A549 (cell line): ENCODE measurements around the gene SNX30. TPM values are rescaled to one million over a fixed set of nuclear protein-coding genes. Genes with fewer than 3 reads are reported as not detected.

Experiments
- ATAC-seq, 2 experiments: fragments of 200-7000 bp in 1 of 2; fragments of >200 bp in 1 of 2; cut with Nextera tagmentation in 1 of 2; cut with Tn5 transposase in 1 of 2; 3 replicates each; pipeline versions ENCODE4 v1.8.0 to v1.9.1; 2018 to 2020; ENCODE audit warnings: mild to moderate bottlenecking in 1 of 2, moderate library complexity in 1 of 2
- CTCF ChIA-PET: fragments of 300-600 bp; sonication (Branson Sonifier 250); formaldehyde crosslinking; extraction: SDS; loops from one replicate; lab custom pipeline; 2021; ENCODE audit warnings: antibody characterized with exemption, inconsistent platforms; lab: Yijun Ruan, JAX
- POLR2A ChIA-PET: fragments of 350-600 bp; formaldehyde crosslinking; extraction: SDS; loops from one replicate; lab custom pipeline; 2021; ENCODE audit warnings: antibody characterized with exemption, inconsistent platforms; lab: Yijun Ruan, JAX
- DNase-seq, 2 experiments: peaks; one replicate each; pipeline versions ENCODE4 v3.0.0 to v3.0.0-alpha.2; 2011 to 2016; ENCODE audit warnings: low read depth in 1 of 2, low spot score in 1 of 2
- FAIRE-seq: peaks from 2 replicates; lab custom pipeline; 2011; peaks lifted over from hg19 to GRCh38; lab: Jason Lieb, UNC
- H3K27ac ChIP-seq, 2 experiments: fragments of >200 bp; sonication (Bioruptor Twin); formaldehyde crosslinking; 3 replicates each; pipeline ENCODE4 v1.5.1; 2016 to 2017
- H3K4me1 ChIP-seq: fragments of >200 bp; sonication (Bioruptor Twin); formaldehyde crosslinking; 3 replicates; pipeline ENCODE4 v1.6.1; 2016
- H3K4me2 ChIP-seq: fragments of >200 bp; sonication (Bioruptor Twin); formaldehyde crosslinking; 3 replicates; pipeline ENCODE4 v1.6.1; 2016
- H3K4me3 ChIP-seq: fragments of >200 bp; sonication (Bioruptor Twin); formaldehyde crosslinking; 3 replicates; pipeline ENCODE4 v1.5.1; 2016
- H3K9me3 ChIP-seq: fragments of >200 bp; sonication (Bioruptor Twin); formaldehyde crosslinking; 3 replicates; pipeline ENCODE4 v1.6.1; 2016
- BHLHE40 ChIP-seq: IDR thresholded peaks from 2 replicates; pipeline ENCODE4 v1.6.1; 2012; ENCODE audit warnings: low read depth, low read length, inconsistent platforms
- CBX8 ChIP-seq: fragments of 200-600 bp; sonication (generic); IDR thresholded peaks from 2 replicates; pipeline ENCODE4 v1.6.1; 2016
- EHF ChIP-seq: fragments of 250-450 bp; sonication (Bioruptor Pico); IDR thresholded peaks from 2 replicates; pipeline ENCODE4 v1.5.0; 2020; ENCODE audit warnings: mild to moderate bottlenecking
- EHMT2 ChIP-seq: fragments of 200-600 bp; sonication (generic); IDR thresholded peaks from 2 replicates; pipeline ENCODE4 v1.6.1; 2016; ENCODE audit warnings: antibody characterized with exemption, low read depth, mild to moderate bottlenecking, moderate library complexity
- EP300 ChIP-seq, 2 experiments: fragments of >200 bp; sonication (Bioruptor Twin); formaldehyde crosslinking; IDR thresholded peaks; 2 replicates in 1 of 2; 3 replicates in 1 of 2; pipeline ENCODE4 v1.6.1; 2016 to 2017
- ESRRA ChIP-seq: fragments of 150-350 bp; IDR thresholded peaks from 2 replicates; pipeline ENCODE4 v1.6.1; 2014; ENCODE audit warnings: mild to moderate bottlenecking, low read length, borderline replicate concordance
- FOSB ChIP-seq: fragments of 250-450 bp; sonication (Bioruptor Pico); IDR thresholded peaks from 2 replicates; pipeline ENCODE4 v1.5.0; 2020; ENCODE audit warnings: mild to moderate bottlenecking, moderate library complexity
- FOSL2 ChIP-seq, 2 experiments: fragments of 450-650 bp in 1 of 2; fragments of >200 bp in 1 of 2; sonication (Bioruptor Twin) in 1 of 2; formaldehyde crosslinking; IDR thresholded peaks; 2 replicates each; pipeline versions ENCODE4 v1.5.0 to v1.6.1; 2016 to 2020; ENCODE audit warnings: mild to moderate bottlenecking in 1 of 2, moderate library complexity in 1 of 2
- HDAC2 ChIP-seq: fragments of 200-600 bp; sonication (generic); IDR thresholded peaks from 2 replicates; pipeline ENCODE4 v1.6.1; 2016
- HEYL ChIP-seq: fragments of 250-450 bp; sonication (Bioruptor Pico); IDR thresholded peaks from 2 replicates; pipeline ENCODE4 v1.8.0; 2021; ENCODE audit warnings: mild to moderate bottlenecking, moderate library complexity
- HOXB13 ChIP-seq: fragments of 250-450 bp; sonication (Bioruptor Pico); IDR thresholded peaks from 2 replicates; pipeline ENCODE4 v1.5.0; 2020; ENCODE audit warnings: low read depth, mild to moderate bottlenecking, moderate library complexity
- JUNB ChIP-seq: fragments of >200 bp; sonication (Bioruptor Twin); formaldehyde crosslinking; IDR thresholded peaks from 2 replicates; pipeline ENCODE4 v1.6.1; 2016
- KDM5A ChIP-seq: fragments of 200-600 bp; sonication (generic); IDR thresholded peaks from 2 replicates; pipeline ENCODE4 v1.6.1; 2016; ENCODE audit warnings: antibody characterized with exemption, mild to moderate bottlenecking
- NPAS2 ChIP-seq: fragments of 250-450 bp; sonication (Bioruptor Pico); IDR thresholded peaks from 2 replicates; pipeline ENCODE4 v1.8.0; 2022; ENCODE audit warnings: mild to moderate bottlenecking, moderate library complexity, borderline replicate concordance
- PHF8 ChIP-seq: fragments of 200-600 bp; sonication (generic); IDR thresholded peaks from 2 replicates; pipeline ENCODE4 v1.6.1; 2016; ENCODE audit warnings: low read depth, mild to moderate bottlenecking, antibody characterized with exemption, moderate library complexity, borderline replicate concordance
- POLR2A ChIP-seq: IDR thresholded peaks from 2 replicates; pipeline ENCODE4 v1.6.1; 2012; ENCODE audit warnings: mild to moderate bottlenecking, low read length
- POLR2AphosphoS2 ChIP-seq: conservative IDR thresholded peaks from 2 replicates; pipeline ENCODE4 v1.6.1; 2012; ENCODE audit warnings: low read length, improper control_type of control experiment, inconsistent platforms
- RAD21 ChIP-seq, 2 experiments: fragments of >200 bp in 1 of 2; sonication (Bioruptor Twin) in 1 of 2; formaldehyde crosslinking in 1 of 2; IDR thresholded peaks in 1 of 2; conservative IDR thresholded peaks in 1 of 2; 2 replicates in 1 of 2; 3 replicates in 1 of 2; pipeline ENCODE4 v1.6.1; 2012 to 2018; ENCODE audit warnings: inconsistent platforms in 1 of 2
- SREBF2 ChIP-seq: fragments of 450-650 bp; IDR thresholded peaks from 2 replicates; pipeline ENCODE4 v1.6.1; 2014; ENCODE audit warnings: mild to moderate bottlenecking, moderate library complexity
- TFCP2L1 ChIP-seq: fragments of 250-450 bp; sonication (Bioruptor Pico); IDR thresholded peaks from 2 replicates; pipeline ENCODE4 v1.5.0; 2021; ENCODE audit warnings: mild to moderate bottlenecking
- WGBS: methylation state at CpG from one replicate; pipeline ENCODE4 v1.1.6; 2017; ENCODE audit errors: missing lambda C conversion rate; 5-methylcytosine and 5-hydroxymethylcytosine counted together
- polyA plus RNA-seq, 4 experiments: library from polyadenylated mRNA; depleted of rRNA in 3 of 4; stranded (reverse); fragments of >200 nt; fragmentation: RNase III in 1 of 4; extraction: RNeasy Plus Mini Kit Qiagen cat#74134 plus additional on column Dnase treatment in 1 of 4; gene quantifications; 2 replicates in 3 of 4; 3 replicates in 1 of 4; pipeline ENCODE4 v1.2.3, GENCODE V29; 2011 to 2017
- TF ChIP-seq, protein P1 (sequence below): fragments of >200 bp; sonication (Bioruptor Twin); formaldehyde crosslinking; IDR thresholded peaks from 3 replicates; pipeline ENCODE4 v1.6.1; 2016
- TF ChIP-seq, protein P2 (sequence below): IDR thresholded peaks from 2 replicates; pipeline ENCODE4 v1.6.1; 2012; ENCODE audit warnings: low read depth, borderline replicate concordance
- TF ChIP-seq, protein P3 (sequence below): fragments of 450-650 bp; IDR thresholded peaks from 2 replicates; pipeline ENCODE4 v1.6.1; 2014; ENCODE audit warnings: antibody characterized with exemption
- TF ChIP-seq, protein P4 (sequence below): fragments of 150-350 bp; IDR thresholded peaks from 2 replicates; pipeline ENCODE4 v1.6.1; 2014; ENCODE audit warnings: low read depth, mild to moderate bottlenecking, low read length

The SNX30 gene
- polyA plus RNA-seq, 2 of the 4 experiments (the other 2 are of a cell fraction) = 3.1 to 3.6 TPM

- Histone ChIP-seq H3K4me1 (no peaks in the 10 kb centered on the region), H3K4me2 (no peak overlapping the region), H3K27ac (no peak overlapping the region), H3K9me3 (no peaks in the 10 kb centered on the region), H3K4me3 (no peak overlapping the region)
- CTCF ChIA-PET = interaction anchor here (0.8 to 1.7 kb wide), 6 partner anchors 13 to 333 kb away, joined by 3 to 10 read pairs (median 4); partner anchors contain the start of gene INIP
- POLR2A ChIA-PET = no interaction called here
- DNase-seq (no peak), FAIRE-seq (no peak), ATAC-seq (no peak)
- TF ChIP-seq EP300 (IDR thresholded peaks at IDR 0.05) = no peak
- no peak for TF ChIP-seq BHLHE40
- TF ChIP-seq FOSL2 (IDR thresholded peaks at IDR 0.05) = no peak
- TF ChIP-seq FOSL2 (CRISPR knock-in tag; IDR thresholded peaks at IDR 0.05) = no peak
- TF ChIP-seq SREBF2 = no peak
- TF ChIP-seq PHF8 = no peak
- TF ChIP-seq JUNB = no peak
- no peak for TF ChIP-seq FOSB (CRISPR knock-in tag)
- no peak for TF ChIP-seq EHMT2
- TF ChIP-seq TFCP2L1 (CRISPR knock-in tag) = no peak
- no peak for TF ChIP-seq HOXB13 (CRISPR knock-in tag)
- TF ChIP-seq, protein P1, sequence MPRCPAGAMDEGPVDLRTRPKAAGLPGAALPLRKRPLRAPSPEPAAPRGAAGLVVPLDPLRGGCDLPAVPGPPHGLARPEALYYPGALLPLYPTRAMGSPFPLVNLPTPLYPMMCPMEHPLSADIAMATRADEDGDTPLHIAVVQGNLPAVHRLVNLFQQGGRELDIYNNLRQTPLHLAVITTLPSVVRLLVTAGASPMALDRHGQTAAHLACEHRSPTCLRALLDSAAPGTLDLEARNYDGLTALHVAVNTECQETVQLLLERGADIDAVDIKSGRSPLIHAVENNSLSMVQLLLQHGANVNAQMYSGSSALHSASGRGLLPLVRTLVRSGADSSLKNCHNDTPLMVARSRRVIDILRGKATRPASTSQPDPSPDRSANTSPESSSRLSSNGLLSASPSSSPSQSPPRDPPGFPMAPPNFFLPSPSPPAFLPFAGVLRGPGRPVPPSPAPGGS = no peak
- TF ChIP-seq, protein P2, sequence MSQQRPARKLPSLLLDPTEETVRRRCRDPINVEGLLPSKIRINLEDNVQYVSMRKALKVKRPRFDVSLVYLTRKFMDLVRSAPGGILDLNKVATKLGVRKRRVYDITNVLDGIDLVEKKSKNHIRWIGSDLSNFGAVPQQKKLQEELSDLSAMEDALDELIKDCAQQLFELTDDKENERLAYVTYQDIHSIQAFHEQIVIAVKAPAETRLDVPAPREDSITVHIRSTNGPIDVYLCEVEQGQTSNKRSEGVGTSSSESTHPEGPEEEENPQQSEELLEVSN = no peak
- no peak for TF ChIP-seq NPAS2 (CRISPR knock-in tag)
- no peak for TF ChIP-seq RAD21 (conservative IDR thresholded peaks at IDR 0.05 in 1 of 2, IDR thresholded peaks at IDR 0.05 in 1 of 2)
- WGBS = 67% methylated on average over 4 of the region's 4 CpGs
These were observed 70.3 kb downstream of the SNX30 start for GRCh38 chr9:112820881-112821280.

- POLR2A ChIA-PET = no interaction called here
- DNase-seq (no peak), ATAC-seq (no peak), FAIRE-seq (no peak)
- no peaks in the 10 kb centered on the region for H3K9me3 ChIP-seq
- TF ChIP-seq POLR2A (no peak), KDM5A (no peak), HEYL (no peak), SREBF2 (no peak), POLR2AphosphoS2 (no peak), HDAC2 (no peak), EHF (CRISPR knock-in tag) (no peak), ESRRA (no peak), FOSB (CRISPR knock-in tag) (no peak), HOXB13 (CRISPR knock-in tag) (no peak), CBX8 (no peak)
- TF ChIP-seq, protein P3, sequence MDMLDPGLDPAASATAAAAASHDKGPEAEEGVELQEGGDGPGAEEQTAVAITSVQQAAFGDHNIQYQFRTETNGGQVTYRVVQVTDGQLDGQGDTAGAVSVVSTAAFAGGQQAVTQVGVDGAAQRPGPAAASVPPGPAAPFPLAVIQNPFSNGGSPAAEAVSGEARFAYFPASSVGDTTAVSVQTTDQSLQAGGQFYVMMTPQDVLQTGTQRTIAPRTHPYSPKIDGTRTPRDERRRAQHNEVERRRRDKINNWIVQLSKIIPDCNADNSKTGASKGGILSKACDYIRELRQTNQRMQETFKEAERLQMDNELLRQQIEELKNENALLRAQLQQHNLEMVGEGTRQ = no peak
- TF ChIP-seq, protein P4, sequence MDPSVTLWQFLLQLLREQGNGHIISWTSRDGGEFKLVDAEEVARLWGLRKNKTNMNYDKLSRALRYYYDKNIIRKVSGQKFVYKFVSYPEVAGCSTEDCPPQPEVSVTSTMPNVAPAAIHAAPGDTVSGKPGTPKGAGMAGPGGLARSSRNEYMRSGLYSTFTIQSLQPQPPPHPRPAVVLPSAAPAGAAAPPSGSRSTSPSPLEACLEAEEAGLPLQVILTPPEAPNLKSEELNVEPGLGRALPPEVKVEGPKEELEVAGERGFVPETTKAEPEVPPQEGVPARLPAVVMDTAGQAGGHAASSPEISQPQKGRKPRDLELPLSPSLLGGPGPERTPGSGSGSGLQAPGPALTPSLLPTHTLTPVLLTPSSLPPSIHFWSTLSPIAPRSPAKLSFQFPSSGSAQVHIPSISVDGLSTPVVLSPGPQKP = no peak
- TF ChIP-seq, protein P1 = no peak
- WGBS = 70% methylated on average over 3 of the region's 3 CpGs
- H3K4me1 ChIP-seq = no peaks in the 10 kb centered on the region
- CTCF ChIA-PET = interaction anchor here (2.1 kb wide), 1 partner anchor 12 kb away, joined by 6 read pairs; no protein-coding TSS in a partner anchor
- H3K27ac ChIP-seq = no peak overlapping the region
- H3K4me3 ChIP-seq = no peak overlapping the region
- H3K4me2 ChIP-seq = no peak overlapping the region
These were observed 72.1 kb downstream of the SNX30 start for GRCh38 chr9:112822618-112823017.
